WTC11 (cell line): Measurements from ENCODE around the gene TMEM115. TPM values are rescaled to one million over a fixed set of nuclear protein-coding genes. Genes with fewer than 3 reads are reported as not detected.

Source experiments
- ATAC-seq: fragments of 200-7000 bp; cut with Tn5 transposase; 2 replicates; pipeline ENCODE4 v1.10.0; 2021; ENCODE audit warnings: mild to moderate bottlenecking, moderate library complexity
- CTCF ChIA-PET: fragments of 300-600 bp; sonication (Branson Sonifier 250); formaldehyde crosslinking; loops from one replicate; lab custom pipeline; 2021; ENCODE audit warnings: antibody characterized with exemption; lab: Charles Lee
- POLR2A ChIA-PET: fragments of 350-600 bp; sonication (Branson Sonifier 250); formaldehyde crosslinking; loops from one replicate; lab custom pipeline; 2021; ENCODE audit warnings: antibody characterized with exemption; lab: Charles Lee
- DNase-seq: peaks from one replicate; pipeline ENCODE4 v3.0.0; 2021; ENCODE audit warnings: low spot score
- H3K27ac Mint-ChIP-seq: 2 replicates; pipeline ENCODE4 v1.8.0; 2021; ENCODE audit warnings: mixed read lengths
- H3K27me3 Mint-ChIP-seq: 2 replicates; pipeline ENCODE4 v1.8.0; 2021; ENCODE audit warnings: low read depth, mild to moderate bottlenecking, moderate library complexity, mixed read lengths
- H3K36me3 Mint-ChIP-seq: 2 replicates; pipeline ENCODE4 v1.8.0; 2021; ENCODE audit warnings: mixed read lengths
- H3K4me1 Mint-ChIP-seq: 2 replicates; pipeline ENCODE4 v1.8.0; 2022; ENCODE audit warnings: mixed read lengths
- H3K4me3 Mint-ChIP-seq: 2 replicates; pipeline ENCODE4 v1.8.0; 2021; ENCODE audit warnings: mild to moderate bottlenecking, moderate library complexity, mixed read lengths
- H3K9me3 Mint-ChIP-seq: 2 replicates; pipeline ENCODE4 v1.8.0; 2021; ENCODE audit warnings: mixed read lengths
- ARID4B ChIP-seq: sonication (generic); formaldehyde crosslinking; IDR thresholded peaks from 2 replicates; pipeline ENCODE4 v1.8.0; 2023; ENCODE audit warnings: missing genetic modification reagents, mild to moderate bottlenecking, borderline replicate concordance
- ATF2 ChIP-seq: sonication (generic); formaldehyde crosslinking; IDR thresholded peaks from 2 replicates; pipeline ENCODE4 v1.8.1; 2022; ENCODE audit warnings: low read depth, missing genetic modification reagents, borderline replicate concordance
- CBFB ChIP-seq: sonication (generic); formaldehyde crosslinking; IDR thresholded peaks from 2 replicates; pipeline ENCODE4 v1.8.1; 2022; ENCODE audit warnings: mild to moderate bottlenecking, low read depth, missing genetic modification reagents
- E2F5 ChIP-seq: sonication (generic); formaldehyde crosslinking; IDR thresholded peaks from 2 replicates; pipeline ENCODE4 v1.8.1; 2022; ENCODE audit warnings: mild to moderate bottlenecking, moderate library complexity, missing genetic modification reagents
- GABPB1 ChIP-seq: sonication (generic); formaldehyde crosslinking; IDR thresholded peaks from 2 replicates; pipeline ENCODE4 v1.8.1; 2023; ENCODE audit warnings: mild to moderate bottlenecking, missing genetic modification reagents
- GRHL2 ChIP-seq: fragments of 250-450 bp; sonication (Bioruptor Pico); IDR thresholded peaks from 2 replicates; pipeline ENCODE4 v1.8.0; 2022; ENCODE audit warnings: mild to moderate bottlenecking, moderate library complexity; ENCODE audit not compliant: insufficient replicate concordance, severe bottlenecking
- KAT7 ChIP-seq: sonication (generic); formaldehyde crosslinking; IDR thresholded peaks from 2 replicates; pipeline ENCODE4 v1.8.1; 2023; ENCODE audit warnings: missing genetic modification reagents, mild to moderate bottlenecking, borderline replicate concordance
- NFE2L1 ChIP-seq: sonication (generic); formaldehyde crosslinking; IDR thresholded peaks from 2 replicates; pipeline ENCODE4 v1.8.1; 2023; ENCODE audit warnings: missing genetic modification reagents
- TP53 ChIP-seq: sonication (generic); formaldehyde crosslinking; IDR thresholded peaks from 2 replicates; pipeline ENCODE4 v1.8.1; 2023; ENCODE audit warnings: mild to moderate bottlenecking, missing genetic modification reagents
- ZBTB21 ChIP-seq: sonication (generic); formaldehyde crosslinking; IDR thresholded peaks from 2 replicates; pipeline ENCODE4 v1.8.1; 2023; ENCODE audit warnings: mild to moderate bottlenecking, missing genetic modification reagents, borderline replicate concordance
- ZNF121 ChIP-seq: sonication (generic); formaldehyde crosslinking; IDR thresholded peaks from 2 replicates; pipeline ENCODE4 v1.8.0; 2023; ENCODE audit warnings: missing genetic modification reagents
- total RNA-seq: library from RNA; stranded (reverse); gene quantifications from 3 replicates; pipeline ENCODE4 v1.2.3, GENCODE V29; 2021
- TF ChIP-seq, protein P1 (sequence below): fragments of 250-450 bp; sonication (Bioruptor Pico); IDR thresholded peaks from 2 replicates; pipeline ENCODE4 v1.9.0; 2021; ENCODE audit warnings: mild to moderate bottlenecking, borderline replicate concordance
- TF ChIP-seq, protein P2 (sequence below): sonication (generic); formaldehyde crosslinking; IDR thresholded peaks from 2 replicates; pipeline ENCODE4 v1.8.0; 2022; ENCODE audit warnings: missing genetic modification reagents

Gene TMEM115
- total RNA-seq, 1 experiment from 2014 or later: 30.0 TPM

GRCh38 chr3:50322115-50322385 lies 37.3 kb downstream of the TMEM115 start:
- H3K27me3 Mint-ChIP-seq: no peaks in the 10 kb centered on the region
- peak overlapping the region; percentile 88 for H3K4me3 Mint-ChIP-seq
- DNase-seq (no peak), ATAC-seq (no peak)
- H3K4me1 Mint-ChIP-seq: peaks cover 42% of the 10 kb centered on the region
- TF ChIP-seq GABPB1 (CRISPR knock-in tag) (no peak), KAT7 (CRISPR knock-in tag) (peak; percentile 56; the same call in 1 of the 2 replicates), CBFB (CRISPR knock-in tag) (0 out of 2 replicates have a peak, but pooled peaks have one; percentile 20), ZNF121 (CRISPR knock-in tag) (0 out of 2 replicates have a peak, but pooled peaks have one; percentile 2)
- no peaks in the 10 kb centered on the region for H3K9me3 Mint-ChIP-seq
- ChIA-PET CTCF (interaction anchor here (0.9 to 5.5 kb wide), 21 partner anchors 15 to 247 kb away, joined by 3 to 95 read pairs (median 5); partner anchors contain the start of genes CYB561D2, HEMK1, HYAL1 and HYAL3), POLR2A (interaction anchor here (1.0 to 2.0 kb wide), 3 partner anchors 15 to 55 kb away, joined by 5 to 8 read pairs (median 5); partner anchors contain the start of genes HYAL3 and NAA80)
- H3K27ac Mint-ChIP-seq: no peak overlapping the region
- peaks cover 30% of the 10 kb centered on the region for H3K36me3 Mint-ChIP-seq

GRCh38 chr3:50321336-50322114 lies 37.8 kb downstream of the TMEM115 start:
- Mint-ChIP-seq H3K4me1 (peaks cover 40% of the 10 kb centered on the region), H3K27me3 (no peaks in the 10 kb centered on the region)
- TF ChIP-seq, protein P1, sequence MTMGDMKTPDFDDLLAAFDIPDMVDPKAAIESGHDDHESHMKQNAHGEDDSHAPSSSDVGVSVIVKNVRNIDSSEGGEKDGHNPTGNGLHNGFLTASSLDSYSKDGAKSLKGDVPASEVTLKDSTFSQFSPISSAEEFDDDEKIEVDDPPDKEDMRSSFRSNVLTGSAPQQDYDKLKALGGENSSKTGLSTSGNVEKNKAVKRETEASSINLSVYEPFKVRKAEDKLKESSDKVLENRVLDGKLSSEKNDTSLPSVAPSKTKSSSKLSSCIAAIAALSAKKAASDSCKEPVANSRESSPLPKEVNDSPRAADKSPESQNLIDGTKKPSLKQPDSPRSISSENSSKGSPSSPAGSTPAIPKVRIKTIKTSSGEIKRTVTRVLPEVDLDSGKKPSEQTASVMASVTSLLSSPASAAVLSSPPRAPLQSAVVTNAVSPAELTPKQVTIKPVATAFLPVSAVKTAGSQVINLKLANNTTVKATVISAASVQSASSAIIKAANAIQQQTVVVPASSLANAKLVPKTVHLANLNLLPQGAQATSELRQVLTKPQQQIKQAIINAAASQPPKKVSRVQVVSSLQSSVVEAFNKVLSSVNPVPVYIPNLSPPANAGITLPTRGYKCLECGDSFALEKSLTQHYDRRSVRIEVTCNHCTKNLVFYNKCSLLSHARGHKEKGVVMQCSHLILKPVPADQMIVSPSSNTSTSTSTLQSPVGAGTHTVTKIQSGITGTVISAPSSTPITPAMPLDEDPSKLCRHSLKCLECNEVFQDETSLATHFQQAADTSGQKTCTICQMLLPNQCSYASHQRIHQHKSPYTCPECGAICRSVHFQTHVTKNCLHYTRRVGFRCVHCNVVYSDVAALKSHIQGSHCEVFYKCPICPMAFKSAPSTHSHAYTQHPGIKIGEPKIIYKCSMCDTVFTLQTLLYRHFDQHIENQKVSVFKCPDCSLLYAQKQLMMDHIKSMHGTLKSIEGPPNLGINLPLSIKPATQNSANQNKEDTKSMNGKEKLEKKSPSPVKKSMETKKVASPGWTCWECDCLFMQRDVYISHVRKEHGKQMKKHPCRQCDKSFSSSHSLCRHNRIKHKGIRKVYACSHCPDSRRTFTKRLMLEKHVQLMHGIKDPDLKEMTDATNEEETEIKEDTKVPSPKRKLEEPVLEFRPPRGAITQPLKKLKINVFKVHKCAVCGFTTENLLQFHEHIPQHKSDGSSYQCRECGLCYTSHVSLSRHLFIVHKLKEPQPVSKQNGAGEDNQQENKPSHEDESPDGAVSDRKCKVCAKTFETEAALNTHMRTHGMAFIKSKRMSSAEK: no peak
- TF ChIP-seq, protein P2, sequence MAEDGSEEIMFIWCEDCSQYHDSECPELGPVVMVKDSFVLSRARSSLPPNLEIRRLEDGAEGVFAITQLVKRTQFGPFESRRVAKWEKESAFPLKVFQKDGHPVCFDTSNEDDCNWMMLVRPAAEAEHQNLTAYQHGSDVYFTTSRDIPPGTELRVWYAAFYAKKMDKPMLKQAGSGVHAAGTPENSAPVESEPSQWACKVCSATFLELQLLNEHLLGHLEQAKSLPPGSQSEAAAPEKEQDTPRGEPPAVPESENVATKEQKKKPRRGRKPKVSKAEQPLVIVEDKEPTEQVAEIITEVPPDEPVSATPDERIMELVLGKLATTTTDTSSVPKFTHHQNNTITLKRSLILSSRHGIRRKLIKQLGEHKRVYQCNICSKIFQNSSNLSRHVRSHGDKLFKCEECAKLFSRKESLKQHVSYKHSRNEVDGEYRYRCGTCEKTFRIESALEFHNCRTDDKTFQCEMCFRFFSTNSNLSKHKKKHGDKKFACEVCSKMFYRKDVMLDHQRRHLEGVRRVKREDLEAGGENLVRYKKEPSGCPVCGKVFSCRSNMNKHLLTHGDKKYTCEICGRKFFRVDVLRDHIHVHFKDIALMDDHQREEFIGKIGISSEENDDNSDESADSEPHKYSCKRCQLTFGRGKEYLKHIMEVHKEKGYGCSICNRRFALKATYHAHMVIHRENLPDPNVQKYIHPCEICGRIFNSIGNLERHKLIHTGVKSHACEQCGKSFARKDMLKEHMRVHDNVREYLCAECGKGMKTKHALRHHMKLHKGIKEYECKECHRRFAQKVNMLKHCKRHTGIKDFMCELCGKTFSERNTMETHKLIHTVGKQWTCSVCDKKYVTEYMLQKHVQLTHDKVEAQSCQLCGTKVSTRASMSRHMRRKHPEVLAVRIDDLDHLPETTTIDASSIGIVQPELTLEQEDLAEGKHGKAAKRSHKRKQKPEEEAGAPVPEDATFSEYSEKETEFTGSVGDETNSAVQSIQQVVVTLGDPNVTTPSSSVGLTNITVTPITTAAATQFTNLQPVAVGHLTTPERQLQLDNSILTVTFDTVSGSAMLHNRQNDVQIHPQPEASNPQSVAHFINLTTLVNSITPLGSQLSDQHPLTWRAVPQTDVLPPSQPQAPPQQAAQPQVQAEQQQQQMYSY (CRISPR knock-in tag): peak; percentile 39; the same call in 1 of the 2 replicates
- TF ChIP-seq ATF2 (CRISPR knock-in tag) (no peak), CBFB (CRISPR knock-in tag) (no peak), ZBTB21 (CRISPR knock-in tag) (no peak), GRHL2 (CRISPR knock-in tag) (no peak), NFE2L1 (CRISPR knock-in tag) (peak; percentile 25; the same call in 1 of the 2 replicates), E2F5 (CRISPR knock-in tag) (no peak; the same call in 1 of the 2 replicates), ARID4B (CRISPR knock-in tag) (no peak; the same call in 1 of the 2 replicates), TP53 (CRISPR knock-in tag) (no peak)

More at GRCh38 chr3:50321336-50322114, 37.8 kb downstream of the TMEM115 start:
- ChIA-PET CTCF (interaction anchor here (0.6 to 5.5 kb wide), 38 partner anchors 11 to 1381 kb away, joined by 3 to 95 read pairs (median 4); partner anchors contain the start of genes CYB561D2, HEMK1, HYAL1 and HYAL3), POLR2A (interaction anchor here (0.6 to 2.0 kb wide), 5 partner anchors 16 to 125 kb away, joined by 3 to 8 read pairs (median 5); partner anchors contain the start of genes HYAL3 and NAA80)
- Mint-ChIP-seq H3K27ac (peak overlapping the region; percentile 97), H3K4me3 (peak overlapping the region; percentile 88), H3K9me3 (no peaks in the 10 kb centered on the region), H3K36me3 (peaks cover 33% of the 10 kb centered on the region)
- ATAC-seq (peak; percentile 71), DNase-seq (peak; percentile 90)
